B cell (primary cell): Measurements from ENCODE around the gene PDXP. TPM values are rescaled to one million over a fixed set of nuclear protein-coding genes. Genes with fewer than 3 reads are reported as not detected.

ENCODE experiments used
- ATAC-seq: fragments of 200-7000 bp; cut with Tn5 transposase; one replicate; pipeline ENCODE4 v1.10.0; 2021; ENCODE audit warnings: low read depth, mild to moderate bottlenecking, moderate number of reproducible peaks, moderate library complexity
- CTCF ChIA-PET: fragments of 350-600 bp; sonication (Branson Sonifier 250); formaldehyde crosslinking; loops from one replicate; lab custom pipeline; 2021; ENCODE audit warnings: antibody characterized with exemption, inconsistent platforms; lab: Charles Lee
- POLR2A ChIA-PET: fragments of 350-600 bp; sonication (Branson Sonifier 250); formaldehyde crosslinking; loops from one replicate; lab custom pipeline; 2021; ENCODE audit warnings: antibody characterized with exemption; lab: Charles Lee
- DNase-seq: peaks from one replicate; pipeline ENCODE4 v3.0.0; 2013
- H2AFZ ChIP-seq: 2 replicates; pipeline ENCODE4 v1.6.1; 2012; ENCODE audit warnings: mild to moderate bottlenecking, low read depth, low read length; ENCODE audit not compliant: insufficient read depth, poor library complexity, severe bottlenecking
- H3K27ac ChIP-seq, 2 donors: 1 replicate in 1 of 2; 2 replicates in 1 of 2; pipeline ENCODE4 v1.5.1; 2012 to 2013; ENCODE audit warnings: low read length in 2 of 2, mild to moderate bottlenecking in 2 of 2, moderate library complexity in 1 of 2
- H3K27me3 ChIP-seq, 4 experiments: fragments of 200-600 bp in 1 of 4; sonication (generic) in 1 of 4; replicated peaks in 1 of 4; 1 replicate in 2 of 4; 2 replicates in 2 of 4; pipeline versions ENCODE4 v1.6.1 to v1.7.0; 2013 to 2016; ENCODE audit warnings: low read length in 3 of 4, mild to moderate bottlenecking in 2 of 4, mixed read lengths in 1 of 4, moderate library complexity in 1 of 4; ENCODE audit not compliant: insufficient read depth in 4 of 4, control insufficient read depth in 3 of 4; ENCODE audit errors: control extremely low read depth in 1 of 4
- H3K36me3 ChIP-seq, 2 experiments: replicated peaks in 1 of 2; 1 replicate in 1 of 2; 2 replicates in 1 of 2; pipeline versions ENCODE4 v1.6.1 to v1.7.1; 2013; ENCODE audit warnings: low read length in 1 of 2; ENCODE audit not compliant: insufficient read depth in 2 of 2, control insufficient read depth in 1 of 2; ENCODE audit errors: control extremely low read depth in 1 of 2, extremely low read depth in 1 of 2
- H3K4me1 ChIP-seq, 2 donors: fragments of 200-600 bp in 1 of 2; sonication (generic) in 1 of 2; 1 replicate in 1 of 2; 2 replicates in 1 of 2; pipeline versions ENCODE4 v1.5.1 to v1.6.1; 2013 to 2017; ENCODE audit warnings: low read length in 2 of 2; ENCODE audit not compliant: control insufficient read depth in 2 of 2, insufficient read depth in 2 of 2
- H3K4me2 ChIP-seq: replicated peaks from 2 replicates; pipeline ENCODE3; 2012; ENCODE audit warnings: mild to moderate bottlenecking, low read depth, low read length; ENCODE audit not compliant: poor library complexity, severe bottlenecking
- H3K4me3 ChIP-seq, 5 experiments: fragments of 200-600 bp in 1 of 5; sonication (generic) in 1 of 5; 1 replicate in 3 of 5; 2 replicates in 2 of 5; pipeline versions ENCODE4 v1.5.1 to v1.7.0; 2011 to 2016; ENCODE audit warnings: low read length in 4 of 5, mild to moderate bottlenecking in 4 of 5, low read depth in 2 of 5, control low read depth in 1 of 5, moderate library complexity in 1 of 5; ENCODE audit not compliant: insufficient read depth in 1 of 5; ENCODE audit errors: control extremely low read depth in 1 of 5, extremely low read depth in 1 of 5
- H3K79me2 ChIP-seq: fragments of 200-600 bp; sonication (generic); one replicate; pipeline ENCODE4 v1.6.0; 2016; ENCODE audit warnings: low read length; ENCODE audit not compliant: control insufficient read depth, insufficient read depth
- H3K9ac ChIP-seq: fragments of 200-600 bp; sonication (generic); 2 replicates; pipeline ENCODE4 v1.6.1; 2017; ENCODE audit warnings: mild to moderate bottlenecking, low read length, moderate library complexity
- H3K9me3 ChIP-seq, 3 donors: one replicate each; pipeline versions ENCODE4 v1.6.1 to v1.7.1; 2013; ENCODE audit warnings: low read length in 2 of 3; ENCODE audit not compliant: control insufficient read depth in 2 of 3, insufficient read depth in 1 of 3; ENCODE audit errors: control extremely low read depth in 1 of 3
- H4K20me1 ChIP-seq: 2 replicates; pipeline ENCODE4 v1.6.0; 2012; ENCODE audit warnings: mild to moderate bottlenecking, low read length; ENCODE audit not compliant: insufficient read depth, control insufficient read depth, poor library complexity, severe bottlenecking
- H3K27ac Mint-ChIP-seq: one replicate; pipeline ENCODE4 v1.8.0; 2021; ENCODE audit warnings: mixed read lengths
- H3K27me3 Mint-ChIP-seq: one replicate; pipeline ENCODE4 v1.8.0; 2021; ENCODE audit warnings: mixed read lengths
- H3K4me1 Mint-ChIP-seq: one replicate; pipeline ENCODE4 v1.8.0; 2021; ENCODE audit warnings: mixed read lengths
- H3K4me3 Mint-ChIP-seq: one replicate; pipeline ENCODE4 v1.8.0; 2021; ENCODE audit warnings: mixed read lengths
- H3K9me3 Mint-ChIP-seq: one replicate; pipeline ENCODE4 v1.8.0; 2022; ENCODE audit warnings: mixed read lengths; ENCODE audit not compliant: insufficient read depth
- EZH2 ChIP-seq: IDR thresholded peaks from 2 replicates; pipeline ENCODE4 v1.6.1; 2012; ENCODE audit warnings: borderline replicate concordance, low read depth, mild to moderate bottlenecking, moderate library complexity, low read length; ENCODE audit not compliant: insufficient read depth, poor library complexity, severe bottlenecking
- WGBS: methylation state at CpG from one replicate; pipeline ENCODE4 v1.1.5; 2013; ENCODE audit warnings: missing lambda C conversion rate; ENCODE audit not compliant: insufficient coverage; 5-methylcytosine and 5-hydroxymethylcytosine counted together
- intact Hi-C: fragments of 100-400 bp; cut with micrococcal nuclease; formaldehyde crosslinking; loops from one replicate; pipeline ENCODE4 v1.10.0; 2022
- polyA plus RNA-seq: library from polyadenylated mRNA; depleted of rRNA; stranded (reverse); fragments of >200 nt; gene quantifications from 2 replicates; pipeline ENCODE4 v1.2.3, GENCODE V29; 2012
- total RNA-seq, 2 donors: library from RNA; stranded (reverse); fragments of 120-200 nt in 1 of 2; gene quantifications; 1 replicate in 1 of 2; 2 replicates in 1 of 2; pipeline versions ENCODE4 v1.2.3 to v1.2.4, GENCODE V29; 2013 to 2022
- TF ChIP-seq, protein P1 (sequence below): fragments of 200-600 bp; IDR thresholded peaks from one replicate; pipeline ENCODE4 v1.8.0; 2022; ENCODE audit warnings: antibody characterized with exemption, mild to moderate bottlenecking

Gene PDXP
- total and polyA plus RNA-seq, 2 donors (not counting 1 experiment from before 2014, with no cell fraction given) = 16.6 to 17.5 TPM

DNA sequence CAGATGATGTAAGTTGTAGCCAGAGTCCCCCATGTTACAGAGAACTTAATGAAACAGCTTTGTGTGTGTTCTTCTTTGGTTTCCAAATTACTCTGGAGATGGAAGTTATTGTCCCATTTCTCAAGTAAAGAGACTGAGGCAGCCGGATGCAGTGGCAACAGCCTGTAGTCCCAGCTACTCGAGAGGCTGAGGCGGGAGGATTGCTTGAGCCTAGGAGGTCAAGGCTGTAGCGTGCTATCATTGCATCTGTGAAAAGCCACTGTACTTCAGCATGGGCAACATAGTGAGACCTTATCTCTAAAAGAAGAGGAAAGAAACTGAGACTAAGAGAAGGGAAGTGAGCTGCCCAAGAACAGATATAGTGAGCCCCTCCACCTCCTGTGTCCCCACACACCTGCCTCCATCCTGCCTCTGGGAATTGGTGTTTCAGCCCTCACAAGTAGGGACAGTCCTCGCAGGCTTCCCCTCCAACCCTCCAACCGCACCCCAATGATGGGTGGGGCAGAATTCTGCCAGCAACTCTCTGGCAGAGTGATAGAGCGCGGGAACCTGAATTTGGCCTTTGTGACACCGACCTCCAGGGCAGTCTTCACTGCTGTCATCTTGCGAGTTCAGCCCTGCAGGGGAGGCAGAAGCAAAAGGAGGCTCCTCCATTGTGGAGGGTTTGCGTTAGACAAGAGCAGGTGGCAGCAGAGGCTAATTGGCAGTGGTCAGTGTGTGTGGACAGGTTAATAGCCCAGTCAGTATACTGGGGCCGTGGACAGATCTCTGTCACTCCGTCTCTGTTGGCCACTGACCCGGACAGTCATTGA, 1.6 kb downstream of the PDXP start:
- Histone ChIP-seq H3K9ac (peak overlapping the region; percentile 66), H3K4me1 (peaks cover 38 to 49% of the 10 kb centered on the region in 2 donors), H2AFZ (peak overlapping the region; percentile 41), H3K79me2 (peaks cover 48% of the 10 kb centered on the region), H4K20me1 (peaks cover 8% of the 10 kb centered on the region), H3K27me3 (no peaks in the 10 kb centered on the region), H3K36me3 (peaks cover 0 to under 1% of the 10 kb centered on the region in 2 experiments), H3K4me2 (peak overlapping the region; percentile 97), H3K9me3 (no peaks in the 10 kb centered on the region), H3K4me3 (peak overlapping the region in 4 of 5 experiments; percentile 39 to 71 (median 60)), H3K27ac (peak overlapping the region; percentile 48 to 71)
- H3K4me1 Mint-ChIP-seq = peaks cover 49% of the 10 kb centered on the region
- peak overlapping the region; percentile 89 for H3K4me3 Mint-ChIP-seq
- peak overlapping the region; percentile 88 for H3K27ac Mint-ChIP-seq
- ATAC-seq = no peak
- H3K27me3 Mint-ChIP-seq = no peaks in the 10 kb centered on the region
- 72% methylated on average over 12 of the region's 14 CpGs for WGBS
- TF ChIP-seq, protein P1, sequence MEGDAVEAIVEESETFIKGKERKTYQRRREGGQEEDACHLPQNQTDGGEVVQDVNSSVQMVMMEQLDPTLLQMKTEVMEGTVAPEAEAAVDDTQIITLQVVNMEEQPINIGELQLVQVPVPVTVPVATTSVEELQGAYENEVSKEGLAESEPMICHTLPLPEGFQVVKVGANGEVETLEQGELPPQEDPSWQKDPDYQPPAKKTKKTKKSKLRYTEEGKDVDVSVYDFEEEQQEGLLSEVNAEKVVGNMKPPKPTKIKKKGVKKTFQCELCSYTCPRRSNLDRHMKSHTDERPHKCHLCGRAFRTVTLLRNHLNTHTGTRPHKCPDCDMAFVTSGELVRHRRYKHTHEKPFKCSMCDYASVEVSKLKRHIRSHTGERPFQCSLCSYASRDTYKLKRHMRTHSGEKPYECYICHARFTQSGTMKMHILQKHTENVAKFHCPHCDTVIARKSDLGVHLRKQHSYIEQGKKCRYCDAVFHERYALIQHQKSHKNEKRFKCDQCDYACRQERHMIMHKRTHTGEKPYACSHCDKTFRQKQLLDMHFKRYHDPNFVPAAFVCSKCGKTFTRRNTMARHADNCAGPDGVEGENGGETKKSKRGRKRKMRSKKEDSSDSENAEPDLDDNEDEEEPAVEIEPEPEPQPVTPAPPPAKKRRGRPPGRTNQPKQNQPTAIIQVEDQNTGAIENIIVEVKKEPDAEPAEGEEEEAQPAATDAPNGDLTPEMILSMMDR = no peak
- TF ChIP-seq EZH2 = no peak
- no peaks in the 10 kb centered on the region for H3K9me3 Mint-ChIP-seq
- peak; percentile 46 for DNase-seq
- ChIA-PET POLR2A (interaction anchor here (1.0 to 3.0 kb wide), 5 partner anchors 16 to 52 kb away, joined by 3 to 44 read pairs (median 8); partner anchors contain the start of genes GGA1 and LGALS1), CTCF (interaction anchor here (1.7 to 22.6 kb wide), 7 partner anchors 11 to 203 kb away, joined by 6 to 462 read pairs (median 33); partner anchors contain the start of genes GGA1, LGALS1 and NOL12)
- intact Hi-C loops = no loop called here
